Activated naive CD4-positive, alpha-beta T cell treated with anti-CD3 and anti-CD28 coated beads for 36 hours (primary cell): ENCODE results near the gene DCHS1. TPM values are rescaled to one million over a fixed set of nuclear protein-coding genes. Genes with fewer than 3 reads are reported as not detected.
"Not testable (repeated sequence)": the region's sequence is repeated elsewhere in the genome, so short reads cannot be mapped to it uniquely, and the experiment has no call there.

ENCODE experiments used
- CTCF ChIA-PET: fragments of 350-600 bp; sonication (Branson Sonifier 250); formaldehyde crosslinking; loops from one replicate; lab custom pipeline; 2021; ENCODE audit warnings: antibody characterized with exemption; lab: Charles Lee
- DNase-seq: peaks from one replicate; pipeline ENCODE4 v3.0.0-alpha.2; 2020
- H3K27ac Mint-ChIP-seq: one replicate; pipeline ENCODE4 v1.8.0; 2021; ENCODE audit warnings: mild to moderate bottlenecking, mixed read lengths
- H3K27me3 Mint-ChIP-seq: one replicate; pipeline ENCODE4 v1.8.0; 2021; ENCODE audit warnings: low read depth, mixed read lengths
- H3K36me3 Mint-ChIP-seq: one replicate; pipeline ENCODE4 v1.8.0; 2021; ENCODE audit warnings: low read depth, mixed read lengths
- H3K4me1 Mint-ChIP-seq: one replicate; pipeline ENCODE4 v1.8.0; 2021; ENCODE audit warnings: low read depth, mixed read lengths
- H3K4me3 Mint-ChIP-seq: one replicate; pipeline ENCODE4 v1.8.0; 2021; ENCODE audit warnings: mild to moderate bottlenecking, moderate library complexity, mixed read lengths
- H3K9me3 Mint-ChIP-seq: one replicate; pipeline ENCODE4 v1.8.0; 2021; ENCODE audit warnings: mixed read lengths
- intact Hi-C: fragments of 100-400 bp; cut with micrococcal nuclease; formaldehyde crosslinking; loops from one replicate; pipeline ENCODE4 v1.15.1; 2023
- total RNA-seq, 2 experiments: library from RNA; stranded (reverse); gene quantifications; one replicate each; pipeline ENCODE4 v1.2.3, GENCODE V29; 2021

DCHS1 gene
- total RNA-seq, result under 1 TPM; 0.79 to 0.88 TPM

DNA sequence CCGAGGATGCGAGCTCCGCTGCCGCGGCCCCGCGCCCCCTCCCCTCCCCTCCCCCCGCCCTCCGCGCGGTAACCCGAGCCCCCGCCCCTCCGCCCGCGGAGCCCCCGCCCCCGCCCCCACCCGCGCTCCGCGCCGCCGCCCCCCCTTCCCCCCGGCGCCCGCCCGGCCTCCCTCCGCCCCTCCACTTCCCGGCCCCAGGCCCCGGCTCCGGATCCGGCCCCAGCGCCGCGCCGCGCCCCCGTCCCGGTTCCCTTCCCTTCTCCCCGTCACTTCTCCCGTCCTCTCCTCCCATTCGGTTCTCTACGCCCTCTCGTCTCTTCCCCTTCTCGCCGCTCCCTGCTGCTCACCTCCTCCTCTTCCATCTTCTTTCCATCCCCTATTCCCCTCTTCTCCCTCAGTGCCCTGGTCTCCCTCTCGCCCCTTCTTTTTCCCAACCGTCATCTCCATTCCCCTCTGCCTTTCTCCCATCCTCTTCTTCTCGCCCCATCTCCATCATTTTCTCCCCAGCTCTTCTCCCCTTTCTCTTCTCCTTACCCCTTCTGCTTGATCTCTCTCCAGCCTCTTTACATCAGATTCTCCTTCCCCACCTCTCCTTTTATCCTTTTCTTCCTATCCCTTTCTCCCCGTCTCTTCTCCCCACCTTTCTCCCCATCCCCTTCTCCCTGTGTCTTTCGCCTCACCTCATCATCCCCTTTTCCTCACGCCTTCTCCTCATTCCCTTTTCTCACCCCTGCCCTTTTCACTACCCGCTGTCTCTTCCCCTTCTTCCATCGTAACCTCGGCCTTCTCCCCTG lies at the start of gene DCHS1:
Gene DCHS1 (minus strand): TSS at position 20 of the 794 bp plus-strand sequence. CDS start 14,196 bp downstream, outside the sequence.
- intact Hi-C loops, result loop anchor here (2.0 kb wide), 1 partner anchor 15 kb away; no protein-coding TSS in a partner anchor
- DNase-seq, result no peak
- H3K4me3 Mint-ChIP-seq, result peak within 1 kb of the TSS; percentile 61
- H3K27me3 Mint-ChIP-seq, result no peaks in the 10 kb centered on the region
- no peaks in the 10 kb centered on the region for H3K36me3 Mint-ChIP-seq
- peaks cover 3% of the 10 kb centered on the region for H3K4me1 Mint-ChIP-seq
- H3K27ac Mint-ChIP-seq, result no peak within 1 kb of the TSS
- H3K9me3 Mint-ChIP-seq, result no peaks in the 10 kb centered on the region
- CTCF ChIA-PET, result interaction anchor here (1.5 kb wide), 1 partner anchor 12 kb away, joined by 4 read pairs; no protein-coding TSS in a partner anchor

DNA sequence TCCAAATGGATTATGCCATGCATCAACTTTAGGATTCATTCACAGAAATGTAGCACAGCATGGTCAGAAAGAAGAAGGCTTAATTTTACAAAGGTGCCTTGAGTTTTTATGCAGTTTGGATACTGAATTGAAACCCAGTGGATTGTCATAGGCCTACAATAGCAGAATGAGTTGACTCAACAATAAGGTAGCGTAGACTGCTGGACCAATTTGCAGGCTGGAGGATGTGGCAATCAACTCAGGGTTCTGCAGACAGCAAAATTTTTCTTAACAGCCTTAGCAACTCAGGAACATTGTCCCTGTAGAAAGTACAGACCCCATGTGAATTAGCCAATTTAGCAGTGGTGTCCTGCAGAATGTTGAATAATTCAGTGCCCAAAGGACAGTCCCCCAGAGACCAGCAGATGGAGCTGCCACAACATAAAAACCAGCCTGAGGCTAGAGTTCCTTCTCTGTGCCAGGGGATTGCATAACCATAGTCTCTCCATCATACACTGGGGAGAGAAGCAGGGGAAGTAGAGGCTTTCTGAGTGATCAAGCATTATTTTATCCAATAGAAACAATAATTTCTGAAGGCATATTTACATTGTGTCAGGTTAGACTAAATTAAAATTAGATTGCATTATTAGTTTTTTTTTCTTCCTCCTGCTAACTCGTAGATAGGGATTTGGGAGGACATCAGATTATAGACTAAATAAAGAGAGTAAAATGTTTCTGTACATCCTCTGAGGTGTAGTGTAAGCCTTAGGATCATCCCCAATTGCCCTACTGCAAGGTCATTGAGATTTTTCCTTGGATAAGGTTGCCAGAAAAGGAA lies 47.8 kb upstream of the DCHS1 start:
- H3K27me3 Mint-ChIP-seq, result no peaks in the 10 kb centered on the region
- H3K27ac Mint-ChIP-seq, result no peak overlapping the region
- H3K4me1 Mint-ChIP-seq, result peaks cover 13% of the 10 kb centered on the region
- H3K9me3 Mint-ChIP-seq, result no peaks in the 10 kb centered on the region
- no peaks in the 10 kb centered on the region for H3K36me3 Mint-ChIP-seq
- CTCF ChIA-PET, result interaction anchor here (0.6 to 8.8 kb wide), 6 partner anchors 20 to 988 kb away, joined by 3 to 98 read pairs (median 4); partner anchors contain the start of gene MRPL17
- peak; percentile 68 for DNase-seq
- H3K4me3 Mint-ChIP-seq, result no peak overlapping the region
- intact Hi-C loops, result loop anchor here (1.0 to 2.0 kb wide), 2 partner anchors 35 to 54 kb away; no protein-coding TSS in a partner anchor

- H3K4me1 Mint-ChIP-seq, result peaks cover 17% of the 10 kb centered on the region
- not testable (repeated sequence) for DNase-seq, H3K4me3 Mint-ChIP-seq, H3K27ac Mint-ChIP-seq, H3K9me3 Mint-ChIP-seq, H3K27me3 Mint-ChIP-seq, H3K36me3 Mint-ChIP-seq
- intact Hi-C loops, result loop anchor here (2.0 kb wide), 1 partner anchor 37 kb away; no protein-coding TSS in a partner anchor
- CTCF ChIA-PET, result interaction anchor here (0.6 to 8.8 kb wide), 5 partner anchors 46 to 969 kb away, joined by 3 to 98 read pairs (median 4); no protein-coding TSS in a partner anchor
Measured at GRCh38 chr11:6701955-6702354, 46.3 kb upstream of the DCHS1 start.

DNA sequence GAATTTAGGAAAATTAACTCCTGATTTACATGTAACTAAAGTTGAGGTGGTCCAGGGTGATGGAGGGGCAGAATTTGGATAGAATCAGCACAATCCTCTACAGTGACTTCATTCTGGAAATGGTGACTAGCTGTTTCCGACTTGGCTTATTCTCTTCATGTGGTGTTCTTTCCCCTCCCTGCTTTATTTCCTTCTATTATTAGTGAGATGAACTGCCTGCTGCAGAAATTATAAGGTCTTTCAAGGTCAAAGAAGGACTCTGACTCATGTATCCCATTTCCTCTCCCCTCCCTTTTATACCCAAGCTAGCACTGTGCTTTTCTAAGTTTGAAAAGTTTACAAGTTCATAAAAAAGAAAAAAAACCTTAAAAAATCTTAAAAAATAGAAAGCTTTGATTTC lies 39.8 kb upstream of the DCHS1 start:
- no peak overlapping the region for H3K4me3 Mint-ChIP-seq
- no peaks in the 10 kb centered on the region for H3K9me3 Mint-ChIP-seq
- peak; percentile 18 for DNase-seq
- no peaks in the 10 kb centered on the region for H3K36me3 Mint-ChIP-seq
- no peaks in the 10 kb centered on the region for H3K27me3 Mint-ChIP-seq
- CTCF ChIA-PET, result interaction anchor here (0.7 to 2.3 kb wide), 7 partner anchors 12 to 316 kb away, joined by 3 to 14 read pairs (median 5); partner anchors contain the start of genes ILK and MRPL17
- peaks cover 38% of the 10 kb centered on the region for H3K4me1 Mint-ChIP-seq
- intact Hi-C loops, result loop anchor here (1.0 to 5.0 kb wide), 4 partner anchors 40 to 373 kb away; partner anchors contain the start of genes ARFIP2, CAVIN3 and TIMM10B
- H3K27ac Mint-ChIP-seq, result peak overlapping the region; percentile 10

DNA sequence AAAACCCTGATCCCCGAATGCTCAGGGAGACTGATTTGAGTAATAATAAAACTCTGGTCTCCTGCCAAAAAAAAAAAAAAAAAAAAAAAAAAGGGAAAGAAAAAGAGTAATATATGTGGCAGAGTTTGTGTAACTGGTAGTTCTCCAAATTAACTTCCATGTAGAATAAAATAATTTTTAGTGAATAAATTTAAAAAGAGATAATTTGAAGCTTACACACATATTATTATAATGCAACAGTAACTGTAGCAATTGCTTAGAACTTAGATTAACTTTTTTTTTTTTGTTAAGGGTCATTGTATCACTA lies 38.6 kb upstream of the DCHS1 start:
- H3K27me3 Mint-ChIP-seq, result no peaks in the 10 kb centered on the region
- H3K4me3 Mint-ChIP-seq, result no peak overlapping the region
- DNase-seq, result no peak
- no peaks in the 10 kb centered on the region for H3K36me3 Mint-ChIP-seq
- intact Hi-C loops, result loop anchor here (1.0 to 2.0 kb wide), 2 partner anchors 11 to 213 kb away; partner anchors contain the start of genes ARFIP2, MRPL17 and TIMM10B
- CTCF ChIA-PET, result interaction anchor here (0.6 to 1.6 kb wide), 8 partner anchors 14 to 163 kb away, joined by 3 to 5 read pairs (median 4); partner anchors contain the start of gene TPP1
- peaks cover 38% of the 10 kb centered on the region for H3K4me1 Mint-ChIP-seq
- H3K9me3 Mint-ChIP-seq, result no peaks in the 10 kb centered on the region
- H3K27ac Mint-ChIP-seq, result peak overlapping the region; percentile 34

- Mint-ChIP-seq H3K4me1 (peaks cover 38% of the 10 kb centered on the region), H3K9me3 (no peaks in the 10 kb centered on the region), H3K4me3 (no peak overlapping the region), H3K27me3 (no peaks in the 10 kb centered on the region), H3K27ac (peak overlapping the region; percentile 37), H3K36me3 (no peaks in the 10 kb centered on the region)
- CTCF ChIA-PET, result interaction anchor here (0.8 to 1.6 kb wide), 7 partner anchors 14 to 163 kb away, joined by 3 to 5 read pairs (median 4); partner anchors contain the start of gene TPP1
- peak; percentile 84 for DNase-seq
- intact Hi-C loops, result loop anchor here (1.0 to 2.0 kb wide), 2 partner anchors 10 to 213 kb away; partner anchors contain the start of genes ARFIP2, MRPL17 and TIMM10B
Measured at GRCh38 chr11:6693342-6694228, 38.0 kb upstream of the DCHS1 start.

DNA sequence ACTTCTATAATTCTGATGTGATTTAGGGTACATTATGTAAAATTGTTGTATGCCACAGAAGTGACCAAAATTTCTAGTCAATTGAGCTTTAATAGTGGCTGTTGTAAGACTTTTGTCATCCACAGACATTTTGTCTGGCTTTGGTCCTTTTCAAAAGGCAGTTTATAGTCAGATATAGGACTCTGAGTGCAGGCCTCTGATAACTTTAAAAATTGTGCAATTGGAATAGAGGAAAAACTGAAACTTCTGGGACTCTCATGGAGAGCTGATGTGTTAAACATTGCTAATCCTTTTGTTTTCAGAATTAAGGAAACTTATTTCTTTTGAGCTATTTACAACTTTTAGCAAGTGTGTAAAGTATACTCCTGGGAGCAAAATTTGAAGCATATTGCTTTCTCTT lies 36.5 kb upstream of the DCHS1 start:
- Mint-ChIP-seq H3K9me3 (no peaks in the 10 kb centered on the region), H3K4me3 (no peak overlapping the region), H3K27ac (no peak overlapping the region), H3K36me3 (no peaks in the 10 kb centered on the region), H3K27me3 (no peaks in the 10 kb centered on the region), H3K4me1 (peaks cover 39% of the 10 kb centered on the region)
- CTCF ChIA-PET, result interaction anchor here (1.1 to 1.5 kb wide), 2 partner anchors 8 to 62 kb away, joined by 4 to 9 read pairs; partner anchors contain the start of gene MRPL17
- DNase-seq, result no peak
- intact Hi-C loops, result no loop called here

DNA sequence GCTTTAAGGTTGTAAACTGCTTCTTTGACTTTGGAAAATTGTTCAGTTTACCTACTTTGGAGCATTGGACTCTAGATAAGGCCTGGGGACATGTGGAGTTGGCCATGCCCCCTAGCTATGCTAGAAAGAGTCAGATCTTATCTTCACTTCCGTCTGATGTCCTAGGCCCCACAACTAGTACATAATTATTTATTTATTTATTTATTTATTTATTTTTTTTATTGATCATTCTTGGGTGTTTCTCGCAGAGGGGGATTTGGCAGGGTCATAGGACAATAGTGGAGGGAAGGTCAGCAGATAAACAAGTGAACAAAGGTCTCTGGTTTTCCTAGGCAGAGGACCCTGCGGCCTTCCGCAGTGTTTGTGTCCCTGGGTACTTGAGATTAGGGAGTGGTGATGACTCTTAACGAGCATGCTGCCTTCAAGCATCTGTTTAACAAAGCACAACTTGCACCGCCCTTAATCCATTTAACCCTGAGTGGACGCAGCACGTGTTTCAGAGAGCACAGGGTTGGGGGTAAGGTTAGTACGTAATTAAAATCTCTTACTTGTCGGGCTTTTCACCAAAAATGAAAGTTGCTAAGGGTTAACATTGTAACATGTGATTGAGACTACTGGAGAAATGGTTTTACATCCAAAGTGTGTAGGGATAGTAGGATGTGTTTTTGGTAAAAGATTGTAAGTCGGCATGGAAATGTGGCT lies 35.0 kb upstream of the DCHS1 start:
- H3K4me3 Mint-ChIP-seq, H3K9me3 Mint-ChIP-seq, H3K36me3 Mint-ChIP-seq, H3K27me3 Mint-ChIP-seq, H3K27ac Mint-ChIP-seq, DNase-seq, intact Hi-C loops, CTCF ChIA-PET: not testable (repeated sequence)
- peaks cover 31% of the 10 kb centered on the region for H3K4me1 Mint-ChIP-seq

GRCh38 chr11:6687876-6688275 lies 32.3 kb upstream of the DCHS1 start:
- no peaks in the 10 kb centered on the region for H3K9me3 Mint-ChIP-seq
- intact Hi-C loops, result no loop called here
- CTCF ChIA-PET, result interaction anchor here (0.7 to 1.4 kb wide), 3 partner anchors 18 to 249 kb away, joined by 3 to 7 read pairs (median 5); no protein-coding TSS in a partner anchor
- DNase-seq, result no peak
- peaks cover 13% of the 10 kb centered on the region for H3K4me1 Mint-ChIP-seq
- H3K27ac Mint-ChIP-seq, result no peak overlapping the region
- H3K36me3 Mint-ChIP-seq, result peaks cover 3% of the 10 kb centered on the region
- no peak overlapping the region for H3K4me3 Mint-ChIP-seq
- no peaks in the 10 kb centered on the region for H3K27me3 Mint-ChIP-seq

GRCh38 chr11:6686006-6686405 lies 30.4 kb upstream of the DCHS1 start:
- CTCF ChIA-PET, result interaction anchor here (0.7 kb wide), 2 partner anchors 18 to 19 kb away, joined by 3 read pairs; no protein-coding TSS in a partner anchor
- no peak overlapping the region for H3K4me3 Mint-ChIP-seq

More at GRCh38 chr11:6686006-6686405, 30.4 kb upstream of the DCHS1 start:
- intact Hi-C loops, result no loop called here
- H3K36me3 Mint-ChIP-seq, result peaks cover 20% of the 10 kb centered on the region
- H3K9me3 Mint-ChIP-seq, result no peaks in the 10 kb centered on the region
- H3K4me1 Mint-ChIP-seq, result peaks cover 21% of the 10 kb centered on the region
- no peaks in the 10 kb centered on the region for H3K27me3 Mint-ChIP-seq
- H3K27ac Mint-ChIP-seq, result no peak overlapping the region
- no peak for DNase-seq
